ENCODE results near the gene B9D1. TPM values are rescaled to one million over a fixed set of nuclear protein-coding genes. Genes with fewer than 3 reads are reported as not detected.
A peak's percentile ranks its signal among the peaks of the same experiment; 100 is the strongest.

Gene B9D1
- total RNA-seq, 6 experiments from 2014 or later: 18.0 to 28.9 (median 24.5) TPM

DNA sequence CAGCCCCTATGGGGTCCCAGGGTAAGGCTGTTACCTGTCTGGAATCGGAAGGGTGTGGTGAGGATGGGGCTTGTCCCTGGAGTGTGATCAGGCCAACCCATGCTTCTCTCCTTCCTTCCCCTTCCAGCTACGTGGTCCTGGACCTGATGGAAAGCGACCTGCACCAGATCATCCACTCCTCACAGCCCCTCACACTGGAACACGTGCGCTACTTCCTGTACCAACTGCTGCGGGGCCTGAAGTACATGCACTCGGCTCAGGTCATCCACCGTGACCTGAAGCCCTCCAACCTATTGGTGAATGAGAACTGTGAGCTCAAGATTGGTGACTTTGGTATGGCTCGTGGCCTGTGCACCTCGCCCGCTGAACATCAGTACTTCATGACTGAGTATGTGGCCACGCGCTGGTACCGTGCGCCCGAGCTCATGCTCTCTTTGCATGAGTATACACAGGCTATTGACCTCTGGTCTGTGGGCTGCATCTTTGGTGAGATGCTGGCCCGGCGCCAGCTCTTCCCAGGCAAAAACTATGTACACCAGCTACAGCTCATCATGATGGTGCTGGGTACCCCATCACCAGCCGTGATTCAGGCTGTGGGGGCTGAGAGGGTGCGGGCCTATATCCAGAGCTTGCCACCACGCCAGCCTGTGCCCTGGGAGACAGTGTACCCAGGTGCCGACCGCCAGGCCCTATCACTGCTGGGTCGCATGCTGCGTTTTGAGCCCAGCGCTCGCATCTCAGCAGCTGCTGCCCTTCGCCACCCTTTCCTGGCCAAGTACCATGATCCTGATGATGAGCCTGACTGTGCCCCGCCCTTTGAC lies 18.2 kb upstream of the B9D1 start:
- no peak overlapping the region for H3K27ac Mint-ChIP-seq
- no peak for DNase-seq
- H3K4me3 Mint-ChIP-seq: no peak overlapping the region

DNA sequence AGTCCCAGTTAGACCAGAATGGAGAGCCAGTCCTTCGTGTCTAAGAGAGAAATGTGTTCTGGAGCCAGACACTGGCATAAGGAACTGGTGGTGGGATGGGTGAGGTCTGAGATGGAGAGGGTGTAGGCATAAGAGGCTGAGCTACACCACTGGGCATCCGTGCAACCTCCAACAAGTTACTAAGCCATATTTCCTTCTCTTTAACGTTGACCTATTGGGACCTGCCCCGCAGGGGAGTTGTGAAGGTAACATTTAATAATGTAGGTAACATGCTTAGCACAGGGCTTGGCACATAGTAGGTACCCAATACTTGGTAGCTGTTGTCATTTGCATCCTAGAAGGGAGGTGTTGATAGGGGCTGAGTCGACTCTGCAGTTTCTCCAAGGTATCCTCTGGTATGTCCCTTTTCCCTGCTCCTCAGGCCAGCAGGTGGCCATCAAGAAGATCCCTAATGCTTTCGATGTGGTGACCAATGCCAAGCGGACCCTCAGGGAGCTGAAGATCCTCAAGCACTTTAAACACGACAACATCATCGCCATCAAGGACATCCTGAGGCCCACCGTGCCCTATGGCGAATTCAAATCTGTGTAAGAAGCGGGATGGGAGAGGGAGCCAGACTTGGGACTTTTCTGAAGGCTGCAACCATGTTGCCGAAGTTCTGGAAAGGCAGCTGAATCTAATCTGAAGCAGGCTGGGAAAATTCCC lies 17.0 kb upstream of the B9D1 start:
- Mint-ChIP-seq H3K27ac (peak overlapping the region; percentile 70), H3K4me3 (peak overlapping the region; percentile 95), H3K27me3 (ENCODE audit: insufficient read depth) (peaks cover 3% of the 10 kb centered on the region), H3K4me1 (ENCODE audit: low read depth) (peaks cover 36% of the 10 kb centered on the region), H3K9me3 (no peaks in the 10 kb centered on the region), H3K36me3 (ENCODE audit: low read depth) (peaks cover 23% of the 10 kb centered on the region)
- no peak for DNase-seq
- TF ChIP-seq CTCF (IDR thresholded peaks at IDR 0.05): no peak

More for the DNA sequence above, 18.2 kb upstream of the B9D1 start:
- Mint-ChIP-seq H3K4me1 (ENCODE audit: low read depth) (peaks cover 44% of the 10 kb centered on the region), H3K27me3 (ENCODE audit: insufficient read depth) (peaks cover 3% of the 10 kb centered on the region), H3K9me3 (no peaks in the 10 kb centered on the region), H3K36me3 (ENCODE audit: low read depth) (peaks cover 24% of the 10 kb centered on the region)
- TF ChIP-seq CTCF (IDR thresholded peaks at IDR 0.05): no peak

- peaks cover 17% of the 10 kb centered on the region for H3K36me3 Mint-ChIP-seq (ENCODE audit: low read depth)
- peaks cover 36% of the 10 kb centered on the region for H3K4me1 Mint-ChIP-seq (ENCODE audit: low read depth)
- DNase-seq: no peak
Measured at GRCh38 chr17:19378416-19379360, 16.2 kb upstream of the B9D1 start, which contains the start of gene MAPK7. MAPK7 (plus strand) TSS chr17:19378498; CDS start chr17:19378901, 403 bp downstream.

DNA sequence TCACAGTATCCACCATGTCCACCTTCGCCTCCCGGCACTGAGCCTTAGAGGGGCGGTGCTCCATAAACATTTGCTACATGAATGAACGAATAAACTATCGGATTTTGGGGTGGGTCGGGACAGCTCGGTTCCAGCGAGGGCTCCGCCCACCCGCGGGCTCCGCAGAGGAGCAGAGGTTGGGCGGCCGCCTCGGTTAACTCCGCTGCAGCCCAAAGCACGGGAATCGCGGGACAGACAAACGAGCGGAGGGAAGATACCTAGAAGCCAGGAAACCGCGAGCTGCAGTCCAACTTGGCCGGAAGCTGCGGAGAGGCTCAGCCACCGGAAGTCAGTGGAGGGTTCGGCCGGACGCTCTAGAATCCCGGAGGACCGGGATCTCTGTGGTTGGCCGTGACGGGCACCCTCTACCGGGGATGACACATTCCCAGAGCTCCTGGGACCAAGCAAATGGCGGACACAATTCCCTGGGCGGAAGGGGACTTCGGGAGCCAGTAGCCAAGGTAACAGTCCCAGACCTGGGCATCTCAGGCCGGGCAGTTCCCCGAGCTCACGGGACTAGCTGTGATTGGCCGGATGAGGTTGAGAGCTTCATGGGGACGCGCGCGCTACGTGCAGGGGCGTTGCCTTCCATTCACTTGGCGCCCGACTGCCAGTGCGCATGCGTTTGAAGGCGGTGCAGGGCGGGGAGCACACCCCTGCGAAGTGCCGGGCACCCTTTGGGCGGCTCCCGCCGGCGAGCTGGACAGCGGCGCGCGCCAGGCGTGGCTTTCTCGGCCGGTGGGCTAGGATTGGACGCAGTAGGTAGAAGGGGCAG lies 15.3 kb upstream of the B9D1 start:
- H3K27me3 Mint-ChIP-seq (ENCODE audit: insufficient read depth): peaks cover 3% of the 10 kb centered on the region

More at GRCh38 chr17:19378416-19379360, 16.2 kb upstream of the B9D1 start, which contains the start of gene MAPK7:
- Mint-ChIP-seq H3K27ac (peak within 1 kb of the TSS; percentile 99), H3K9me3 (no peaks in the 10 kb centered on the region), H3K27me3 (ENCODE audit: insufficient read depth) (peaks cover 3% of the 10 kb centered on the region), H3K4me3 (peak within 1 kb of the TSS; percentile 95)
- no peak for TF ChIP-seq CTCF (IDR thresholded peaks at IDR 0.05)

More for the DNA sequence above, 15.3 kb upstream of the B9D1 start:
- Mint-ChIP-seq H3K4me3 (peak overlapping the region; percentile 95), H3K36me3 (ENCODE audit: low read depth) (peaks cover 17% of the 10 kb centered on the region), H3K9me3 (no peaks in the 10 kb centered on the region), H3K27ac (peak overlapping the region; percentile 99), H3K4me1 (ENCODE audit: low read depth) (peaks cover 34% of the 10 kb centered on the region)
- peak; percentile 99 for DNase-seq
- TF ChIP-seq CTCF (IDR thresholded peaks at IDR 0.05): peak; percentile 48; the same call in 1 of the 2 replicates

Measured in HFFc6 (cell line).